ENCODE results near the gene HOXD12.

GRCh38 chr2:176089843-176090395 lies 9.7 kb upstream of the HOXD12 start:
- TF ChIP-seq, protein P1, sequence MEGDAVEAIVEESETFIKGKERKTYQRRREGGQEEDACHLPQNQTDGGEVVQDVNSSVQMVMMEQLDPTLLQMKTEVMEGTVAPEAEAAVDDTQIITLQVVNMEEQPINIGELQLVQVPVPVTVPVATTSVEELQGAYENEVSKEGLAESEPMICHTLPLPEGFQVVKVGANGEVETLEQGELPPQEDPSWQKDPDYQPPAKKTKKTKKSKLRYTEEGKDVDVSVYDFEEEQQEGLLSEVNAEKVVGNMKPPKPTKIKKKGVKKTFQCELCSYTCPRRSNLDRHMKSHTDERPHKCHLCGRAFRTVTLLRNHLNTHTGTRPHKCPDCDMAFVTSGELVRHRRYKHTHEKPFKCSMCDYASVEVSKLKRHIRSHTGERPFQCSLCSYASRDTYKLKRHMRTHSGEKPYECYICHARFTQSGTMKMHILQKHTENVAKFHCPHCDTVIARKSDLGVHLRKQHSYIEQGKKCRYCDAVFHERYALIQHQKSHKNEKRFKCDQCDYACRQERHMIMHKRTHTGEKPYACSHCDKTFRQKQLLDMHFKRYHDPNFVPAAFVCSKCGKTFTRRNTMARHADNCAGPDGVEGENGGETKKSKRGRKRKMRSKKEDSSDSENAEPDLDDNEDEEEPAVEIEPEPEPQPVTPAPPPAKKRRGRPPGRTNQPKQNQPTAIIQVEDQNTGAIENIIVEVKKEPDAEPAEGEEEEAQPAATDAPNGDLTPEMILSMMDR (conservative IDR thresholded peaks at IDR 0.05 in 1 of 2, IDR thresholded peaks at IDR 0.05 in 1 of 2; ENCODE audit: low read depth in 1 of 2, low read length in 2 of 2): no peak
- TF ChIP-seq EZH2 (IDR thresholded peaks at IDR 0.05; ENCODE audit: low read length, missing control alignments): no peak

All from fibroblast of lung (primary cell).